ENCODE data around the gene MMP17. TPM values are rescaled to one million over a fixed set of nuclear protein-coding genes. Genes with fewer than 3 reads are reported as not detected.

Gene MMP17
- total and polyA plus RNA-seq, 2 donors (not counting 1 experiment from before 2014, with no cell fraction given) = 3.2 to 13.5 TPM

DNA sequence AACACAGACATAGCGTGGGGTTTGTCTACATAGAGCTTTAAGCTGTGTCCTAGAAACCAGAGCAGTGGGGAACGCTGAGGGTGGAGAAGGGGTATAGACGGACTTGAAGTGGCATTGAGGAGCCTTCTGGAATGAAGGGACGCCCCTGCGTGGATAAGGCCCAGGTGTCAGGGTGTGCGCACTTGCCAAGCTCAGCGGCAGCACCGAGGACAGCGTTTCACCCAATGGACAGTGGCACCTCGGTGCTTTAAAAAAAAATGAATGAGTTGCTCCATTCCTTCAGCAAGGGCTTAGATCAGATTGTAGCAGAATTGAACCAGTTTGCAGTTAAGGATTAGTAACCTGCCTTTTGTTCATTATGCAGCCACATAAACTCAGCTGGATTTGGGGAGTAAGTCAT, 33.6 kb upstream of the MMP17 start:
- H4K20me1 ChIP-seq (ENCODE audit: control insufficient read depth, extremely low read depth, insufficient read depth, low read length) = no peaks in the 10 kb centered on the region
- H3K27ac ChIP-seq (ENCODE audit: insufficient read depth, low read length) = no peak overlapping the region
- H3K4me2 ChIP-seq (ENCODE audit: extremely low read depth, insufficient read depth, low read length) = no peak overlapping the region
- H2AFZ ChIP-seq (ENCODE audit: low read length) = no peak overlapping the region
- H3K9me3 ChIP-seq (ENCODE audit: control insufficient read depth, insufficient read depth, low read depth, low read length) = no peaks in the 10 kb centered on the region
- H3K9ac ChIP-seq (ENCODE audit: insufficient read depth, low read length) = no peak overlapping the region
- H3K36me3 ChIP-seq (ENCODE audit: control insufficient read depth, insufficient read depth, low read length) = peaks cover 11% of the 10 kb centered on the region
- no peaks in the 10 kb centered on the region for H3K79me2 ChIP-seq (ENCODE audit: control insufficient read depth, insufficient read depth, low read length)
- DNase-seq (ENCODE audit: low read depth in 2 of 2) = no peak
- TF ChIP-seq, protein P1, sequence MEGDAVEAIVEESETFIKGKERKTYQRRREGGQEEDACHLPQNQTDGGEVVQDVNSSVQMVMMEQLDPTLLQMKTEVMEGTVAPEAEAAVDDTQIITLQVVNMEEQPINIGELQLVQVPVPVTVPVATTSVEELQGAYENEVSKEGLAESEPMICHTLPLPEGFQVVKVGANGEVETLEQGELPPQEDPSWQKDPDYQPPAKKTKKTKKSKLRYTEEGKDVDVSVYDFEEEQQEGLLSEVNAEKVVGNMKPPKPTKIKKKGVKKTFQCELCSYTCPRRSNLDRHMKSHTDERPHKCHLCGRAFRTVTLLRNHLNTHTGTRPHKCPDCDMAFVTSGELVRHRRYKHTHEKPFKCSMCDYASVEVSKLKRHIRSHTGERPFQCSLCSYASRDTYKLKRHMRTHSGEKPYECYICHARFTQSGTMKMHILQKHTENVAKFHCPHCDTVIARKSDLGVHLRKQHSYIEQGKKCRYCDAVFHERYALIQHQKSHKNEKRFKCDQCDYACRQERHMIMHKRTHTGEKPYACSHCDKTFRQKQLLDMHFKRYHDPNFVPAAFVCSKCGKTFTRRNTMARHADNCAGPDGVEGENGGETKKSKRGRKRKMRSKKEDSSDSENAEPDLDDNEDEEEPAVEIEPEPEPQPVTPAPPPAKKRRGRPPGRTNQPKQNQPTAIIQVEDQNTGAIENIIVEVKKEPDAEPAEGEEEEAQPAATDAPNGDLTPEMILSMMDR (conservative IDR thresholded peaks at IDR 0.05 in 1 of 2, IDR thresholded peaks at IDR 0.05 in 1 of 2; ENCODE audit: low read depth in 1 of 2, low read length in 2 of 2) = no peak
- TF ChIP-seq EZH2 (IDR thresholded peaks at IDR 0.05; ENCODE audit: low read length, missing control alignments) = no peak
- H3K4me3 ChIP-seq (replicated peaks in 1 of 4; ENCODE audit: control extremely low read depth in 1 of 4, insufficient read depth in 1 of 4, low read depth in 3 of 4, low read length in 4 of 4) = no peak overlapping the region
- H3K27me3 ChIP-seq (ENCODE audit: control insufficient read depth, insufficient read depth, low read length) = no peaks in the 10 kb centered on the region
- no peaks in the 10 kb centered on the region for H3K4me1 ChIP-seq (ENCODE audit: control insufficient read depth, extremely low read depth, insufficient read depth, low read length)

DNA sequence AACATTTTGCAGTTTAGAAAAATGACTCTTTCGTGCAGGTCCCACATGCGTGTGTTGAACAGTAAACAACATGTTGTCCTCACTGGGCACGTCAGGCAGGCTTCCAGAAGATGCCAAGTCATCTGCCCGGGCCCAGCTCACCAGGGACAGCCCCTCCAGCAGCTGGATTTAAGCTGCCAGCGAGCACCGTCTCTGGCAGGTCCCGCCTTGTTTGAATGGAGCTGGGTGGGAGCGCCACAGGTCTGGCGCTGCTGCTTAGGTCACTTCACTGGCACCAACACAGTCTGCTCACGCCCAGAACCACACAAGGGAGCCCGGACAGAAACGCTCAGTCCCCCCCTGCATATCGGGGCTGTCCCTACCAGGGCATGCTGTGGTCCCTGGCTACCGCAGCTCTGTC, 33.1 kb upstream of the MMP17 start:
- DNase-seq (ENCODE audit: low read depth in 2 of 2) = no peak
- Histone ChIP-seq H3K27ac (ENCODE audit: insufficient read depth, low read length) (no peak overlapping the region), H3K4me3 (replicated peaks in 1 of 4; ENCODE audit: control extremely low read depth in 1 of 4, insufficient read depth in 1 of 4, low read depth in 3 of 4, low read length in 4 of 4) (no peak overlapping the region), H4K20me1 (ENCODE audit: control insufficient read depth, extremely low read depth, insufficient read depth, low read length) (no peaks in the 10 kb centered on the region), H3K4me1 (ENCODE audit: control insufficient read depth, extremely low read depth, insufficient read depth, low read length) (no peaks in the 10 kb centered on the region), H3K36me3 (ENCODE audit: control insufficient read depth, insufficient read depth, low read length) (peaks cover 12% of the 10 kb centered on the region), H3K4me2 (ENCODE audit: extremely low read depth, insufficient read depth, low read length) (no peak overlapping the region), H3K9ac (ENCODE audit: insufficient read depth, low read length) (no peak overlapping the region), H3K79me2 (ENCODE audit: control insufficient read depth, insufficient read depth, low read length) (no peaks in the 10 kb centered on the region), H2AFZ (ENCODE audit: low read length) (no peak overlapping the region), H3K27me3 (ENCODE audit: control insufficient read depth, insufficient read depth, low read length) (no peaks in the 10 kb centered on the region), H3K9me3 (ENCODE audit: control insufficient read depth, insufficient read depth, low read depth, low read length) (no peaks in the 10 kb centered on the region)
- no peak for TF ChIP-seq EZH2 (IDR thresholded peaks at IDR 0.05; ENCODE audit: low read length, missing control alignments)
- TF ChIP-seq, protein P1 (conservative IDR thresholded peaks at IDR 0.05 in 1 of 2, IDR thresholded peaks at IDR 0.05 in 1 of 2; ENCODE audit: low read depth in 1 of 2, low read length in 2 of 2) = no peak

DNA sequence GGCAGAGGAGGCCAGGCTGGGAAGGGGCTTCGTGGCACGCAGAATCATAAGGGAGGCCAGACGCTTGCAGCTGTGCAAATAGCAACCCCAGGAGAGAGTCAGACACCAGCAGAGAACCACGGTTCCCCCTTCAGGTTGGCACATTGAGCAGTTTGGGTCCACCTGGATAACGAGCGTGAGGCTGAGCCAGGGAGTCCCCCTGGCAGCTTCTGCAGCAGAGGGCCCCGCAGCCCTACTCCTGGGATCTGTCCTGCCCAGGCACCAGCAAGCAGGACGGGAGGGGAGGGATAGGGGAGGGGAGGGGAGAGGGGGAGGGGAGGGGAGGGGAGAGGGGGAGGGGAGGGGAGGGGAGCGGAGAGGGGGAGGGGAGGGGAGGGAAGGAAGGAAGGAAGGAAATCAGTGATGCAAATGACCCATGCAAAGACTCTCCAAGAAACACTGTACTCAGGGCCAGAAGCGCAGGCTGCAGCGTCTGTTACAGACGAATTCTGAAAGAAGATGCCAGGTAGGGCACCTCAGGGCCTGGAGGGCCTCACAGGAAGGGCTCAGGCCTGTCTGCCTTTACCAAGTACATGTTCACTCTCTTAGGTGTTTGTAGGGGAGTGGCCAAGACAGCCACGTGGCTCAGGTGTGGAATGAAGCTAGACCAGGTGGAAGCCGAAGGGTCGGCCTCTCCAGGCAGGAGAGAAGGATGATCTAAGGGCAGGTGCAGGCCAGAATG, 32.3 kb upstream of the MMP17 start:
- DNase-seq (ENCODE audit: low read depth in 2 of 2) = no peak
- Histone ChIP-seq H3K4me1 (ENCODE audit: control insufficient read depth, extremely low read depth, insufficient read depth, low read length) (no peaks in the 10 kb centered on the region), H3K79me2 (ENCODE audit: control insufficient read depth, insufficient read depth, low read length) (no peaks in the 10 kb centered on the region), H3K27me3 (ENCODE audit: control insufficient read depth, insufficient read depth, low read length) (no peaks in the 10 kb centered on the region), H3K36me3 (ENCODE audit: control insufficient read depth, insufficient read depth, low read length) (peaks cover 14% of the 10 kb centered on the region), H3K9ac (ENCODE audit: insufficient read depth, low read length) (no peak overlapping the region), H3K9me3 (ENCODE audit: control insufficient read depth, insufficient read depth, low read depth, low read length) (no peaks in the 10 kb centered on the region), H3K4me2 (ENCODE audit: extremely low read depth, insufficient read depth, low read length) (no peak overlapping the region), H4K20me1 (ENCODE audit: control insufficient read depth, extremely low read depth, insufficient read depth, low read length) (no peaks in the 10 kb centered on the region), H3K4me3 (replicated peaks in 1 of 4; ENCODE audit: control extremely low read depth in 1 of 4, insufficient read depth in 1 of 4, low read depth in 3 of 4, low read length in 4 of 4) (no peak overlapping the region), H3K27ac (ENCODE audit: insufficient read depth, low read length) (no peak overlapping the region), H2AFZ (ENCODE audit: low read length) (no peak overlapping the region)
- no peak for TF ChIP-seq EZH2 (IDR thresholded peaks at IDR 0.05; ENCODE audit: low read length, missing control alignments)
- TF ChIP-seq, protein P1 (conservative IDR thresholded peaks at IDR 0.05 in 1 of 2, IDR thresholded peaks at IDR 0.05 in 1 of 2; ENCODE audit: low read depth in 1 of 2, low read length in 2 of 2) = no peak

Data from fibroblast of lung (primary cell).